Measurements from ENCODE around the gene OR1D5. TPM values are rescaled to one million over a fixed set of nuclear protein-coding genes. Genes with fewer than 3 reads are reported as not detected.
A peak's percentile ranks its signal among the peaks of the same experiment; 100 is the strongest.
"Not testable (repeated sequence)": the region's sequence is repeated elsewhere in the genome, so short reads cannot be mapped to it uniquely, and the experiment has no call there.

The OR1D5 gene, protein sequence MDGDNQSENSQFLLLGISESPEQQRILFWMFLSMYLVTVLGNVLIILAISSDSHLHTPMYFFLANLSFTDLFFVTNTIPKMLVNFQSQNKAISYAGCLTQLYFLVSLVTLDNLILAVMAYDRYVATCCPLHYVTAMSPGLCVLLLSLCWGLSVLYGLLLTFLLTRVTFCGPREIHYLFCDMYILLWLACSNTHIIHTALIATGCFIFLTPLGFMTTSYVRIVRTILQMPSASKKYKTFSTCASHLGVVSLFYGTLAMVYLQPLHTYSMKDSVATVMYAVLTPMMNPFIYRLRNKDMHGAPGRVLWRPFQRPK
- not detected for total RNA-seq
- polyA plus RNA-seq, result not detected
- 0 reads per million in 6 experiments for total RNA-seq

DNA sequence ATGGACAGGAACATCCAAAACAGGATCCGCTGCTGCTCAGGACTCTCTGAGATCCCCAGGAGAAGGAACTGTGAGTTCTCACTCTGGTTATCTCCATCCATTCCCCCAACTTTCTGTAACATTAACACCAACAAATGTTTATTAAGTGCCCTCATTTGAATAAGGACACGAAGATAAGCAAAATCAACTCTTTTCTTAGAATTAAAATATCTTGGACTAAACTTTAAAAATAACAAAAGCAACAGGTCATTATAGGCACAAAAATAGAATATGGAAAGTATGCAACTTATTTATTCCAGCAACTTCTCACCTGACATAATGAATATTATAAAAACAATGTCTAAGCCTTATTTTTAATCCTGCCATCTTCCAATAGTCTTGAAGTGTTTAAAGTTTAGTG is at the start of gene OR1D5:
OR1D5 (minus strand) TSS at position 101 of the 400 bp plus-strand sequence; CDS start at position 101, 0 bp downstream.
- not testable (repeated sequence) for H3K27ac Mint-ChIP-seq, ATAC-seq, H3K4me1 Mint-ChIP-seq

DNA sequence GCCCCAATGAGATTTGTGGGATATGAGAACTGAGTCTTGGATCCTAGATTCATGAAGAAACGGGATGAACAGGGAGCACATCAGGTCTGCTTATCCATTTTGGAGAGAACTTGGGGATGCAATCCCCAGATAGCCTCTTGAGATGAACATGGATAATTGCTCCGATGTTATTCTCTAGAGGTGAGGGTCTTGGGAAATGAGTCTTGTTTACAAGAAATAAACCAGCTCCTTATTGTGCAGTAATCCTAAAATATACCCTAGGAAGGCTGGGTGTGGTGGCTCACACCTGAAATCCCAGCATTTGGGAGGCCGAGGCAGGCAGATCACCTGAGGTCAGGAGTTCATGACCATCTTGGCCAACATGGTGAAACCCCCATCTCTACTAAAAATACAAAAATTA is 40.9 kb upstream of the OR1D5 start, which contains the start of gene OR1D2:
OR1D2 (minus strand) TSS at position 101 of the 400 bp plus-strand sequence. CDS start 11,426 bp downstream, outside the sequence.
- H3K27ac Mint-ChIP-seq, result peak within 1 kb of the TSS in 1 of 10 donors; percentile 68
- H3K27me3 Mint-ChIP-seq, result peaks cover 10 to 29% (median 26%) of the 10 kb centered on the region in 5 donors
- H3K4me1 Mint-ChIP-seq, result no peaks in the 10 kb centered on the region
- H3K36me3 Mint-ChIP-seq, result peaks cover 0 to 19% (median 18%) of the 10 kb centered on the region in 3 donors
- H3K4me3 Mint-ChIP-seq, result no peak within 1 kb of the TSS
- DNase-seq (no peak), ATAC-seq (no peak)
- POLR2A ChIA-PET, result no interaction called here
- H3K9me3 Mint-ChIP-seq, result peaks cover 19 to 60% (median 33%) of the 10 kb centered on the region in 9 donors

More for the DNA sequence above, at the start of gene OR1D5:
- H3K27me3 Mint-ChIP-seq, H3K4me3 Mint-ChIP-seq, POLR2A ChIA-PET, H3K9me3 Mint-ChIP-seq, H3K36me3 Mint-ChIP-seq, DNase-seq: not testable (repeated sequence)

DNA sequence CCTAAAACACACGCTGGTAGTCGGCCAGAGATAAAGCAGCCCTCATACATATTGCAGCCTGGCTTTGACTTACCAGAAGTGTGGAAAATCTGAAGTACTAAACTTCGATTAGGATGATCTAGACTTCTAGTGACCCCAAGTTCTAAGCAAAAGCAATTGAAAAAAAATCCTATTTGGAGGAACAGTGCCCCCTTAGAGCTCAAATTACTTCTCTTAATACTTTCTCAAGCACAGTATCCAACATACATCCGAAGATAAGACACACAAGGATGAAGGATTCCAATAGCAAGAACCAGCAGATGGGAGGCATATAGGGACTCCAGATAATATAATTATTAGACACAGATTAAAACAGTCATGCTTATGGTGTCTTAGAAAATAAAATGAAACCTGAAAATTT is 10.4 kb upstream of the OR1D5 start:
- ATAC-seq, DNase-seq, H3K4me3 Mint-ChIP-seq, POLR2A ChIA-PET, H3K4me1 Mint-ChIP-seq, H3K27ac Mint-ChIP-seq: not testable (repeated sequence)
- Mint-ChIP-seq H3K27me3 (peaks cover 0 to 19% (median 3%) of the 10 kb centered on the region in 5 donors), H3K9me3 (peaks cover 0 to 17% (median 5%) of the 10 kb centered on the region in 9 donors), H3K36me3 (peaks cover 0 to 14% (median 0%) of the 10 kb centered on the region in 3 donors)

DNA sequence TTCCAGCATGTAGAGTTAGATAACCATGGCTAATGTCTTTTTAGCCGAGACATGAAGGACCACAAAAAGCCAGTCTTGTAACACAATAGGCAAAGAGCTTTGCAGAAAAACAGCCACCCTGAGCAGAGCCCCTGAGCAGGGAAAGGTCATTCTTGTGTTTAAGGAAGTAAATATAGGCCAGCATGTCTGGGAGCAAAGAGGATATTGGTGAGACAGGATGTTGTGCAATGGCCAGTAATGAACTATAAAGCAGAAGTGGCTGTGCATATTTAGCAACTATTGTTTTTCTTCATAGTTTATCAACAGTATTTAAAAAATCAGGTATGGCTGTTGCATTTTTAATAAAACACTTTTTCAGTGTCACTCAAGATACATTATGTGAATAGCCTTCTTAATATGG is 1.8 kb upstream of the OR1D5 start:
- H3K27me3 Mint-ChIP-seq, H3K4me1 Mint-ChIP-seq, H3K27ac Mint-ChIP-seq, H3K36me3 Mint-ChIP-seq, H3K9me3 Mint-ChIP-seq, H3K4me3 Mint-ChIP-seq, POLR2A ChIA-PET, DNase-seq, ATAC-seq: not testable (repeated sequence)

DNA sequence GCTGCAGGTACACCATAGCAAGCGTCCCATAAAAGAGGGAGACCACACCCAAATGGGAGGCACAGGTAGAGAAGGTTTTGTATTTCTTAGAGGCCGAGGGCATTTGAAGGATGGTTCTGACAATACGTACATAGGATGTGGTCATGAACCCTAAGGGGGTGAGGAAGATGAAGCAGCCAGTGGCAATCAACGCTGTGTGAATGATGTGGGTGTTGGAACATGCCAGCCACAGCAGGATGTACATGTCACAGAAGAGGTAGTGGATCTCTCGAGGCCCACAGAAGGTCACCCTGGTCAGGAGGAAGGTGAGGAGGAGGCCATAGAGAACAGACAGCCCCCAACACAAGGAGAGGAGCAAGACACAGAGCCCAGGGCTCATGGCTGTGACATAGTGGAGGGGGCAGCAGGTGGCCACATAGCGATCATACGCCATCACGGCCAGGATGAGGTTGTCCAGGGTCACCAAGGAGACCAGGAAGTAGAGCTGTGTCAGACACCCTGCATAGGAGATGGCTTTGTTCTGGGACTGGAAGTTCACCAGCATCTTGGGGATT is 506 bp downstream of the OR1D5 start:
- POLR2A ChIA-PET, H3K27me3 Mint-ChIP-seq, ATAC-seq, H3K4me3 Mint-ChIP-seq, H3K36me3 Mint-ChIP-seq, H3K4me1 Mint-ChIP-seq, DNase-seq, H3K27ac Mint-ChIP-seq, H3K9me3 Mint-ChIP-seq: not testable (repeated sequence)

DNA sequence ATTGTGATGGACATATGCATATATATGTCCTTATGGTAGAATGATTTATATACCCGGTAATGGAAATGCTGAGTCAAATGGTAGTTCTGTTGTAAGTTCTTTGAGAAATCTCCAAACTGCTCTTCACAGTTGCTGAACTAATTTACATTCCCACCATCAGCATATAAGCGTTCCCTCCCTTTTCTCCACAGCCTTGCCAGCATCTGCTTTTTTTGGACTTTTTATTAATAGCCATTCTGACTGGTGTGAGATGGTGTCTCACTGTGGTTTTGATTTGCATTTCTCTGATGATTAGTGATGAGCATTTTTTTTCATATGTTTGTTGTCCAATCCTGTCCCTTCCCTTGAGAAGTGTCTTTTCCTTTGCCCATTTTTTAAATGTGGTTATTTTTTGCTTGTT is 8.5 kb downstream of the OR1D5 start:
- POLR2A ChIA-PET, result not testable (repeated sequence)

DNA sequence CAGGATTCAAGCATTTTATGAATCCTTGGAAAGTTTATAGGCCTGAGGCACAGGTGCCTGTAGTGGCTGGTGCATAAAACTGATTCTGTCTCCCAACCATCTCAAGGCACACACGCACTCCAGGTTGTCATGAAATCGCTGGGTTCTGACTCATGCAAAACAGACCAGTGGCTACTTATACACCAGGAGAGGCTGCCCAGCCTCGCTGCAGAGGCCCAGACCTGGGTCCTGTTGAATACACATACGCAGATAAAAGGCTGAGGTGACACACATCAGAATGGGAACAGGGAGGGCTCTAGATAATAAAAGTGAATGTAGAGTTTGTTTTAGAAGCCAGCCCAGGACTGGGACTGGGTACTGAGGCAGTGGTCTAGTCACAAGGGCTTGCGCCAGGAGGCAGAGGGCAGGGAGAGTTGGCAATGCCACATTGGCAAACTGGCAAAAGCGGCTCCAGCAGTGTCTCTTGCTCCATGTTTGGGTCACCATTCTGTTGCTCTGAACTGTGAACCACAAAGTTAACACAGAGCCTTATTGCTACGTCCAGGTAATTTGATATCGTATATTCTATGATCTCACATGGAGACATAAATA is 13.6 kb downstream of the OR1D5 start:
- H3K4me1 Mint-ChIP-seq, result peaks cover 5 to 12% (median 8%) of the 10 kb centered on the region in 4 donors
- H3K27ac Mint-ChIP-seq, result no peak overlapping the region

More for the DNA sequence above, 8.5 kb downstream of the OR1D5 start:
- H3K36me3 Mint-ChIP-seq, H3K4me3 Mint-ChIP-seq, H3K27ac Mint-ChIP-seq, DNase-seq, ATAC-seq, H3K27me3 Mint-ChIP-seq, H3K9me3 Mint-ChIP-seq, H3K4me1 Mint-ChIP-seq: not testable (repeated sequence)

DNA sequence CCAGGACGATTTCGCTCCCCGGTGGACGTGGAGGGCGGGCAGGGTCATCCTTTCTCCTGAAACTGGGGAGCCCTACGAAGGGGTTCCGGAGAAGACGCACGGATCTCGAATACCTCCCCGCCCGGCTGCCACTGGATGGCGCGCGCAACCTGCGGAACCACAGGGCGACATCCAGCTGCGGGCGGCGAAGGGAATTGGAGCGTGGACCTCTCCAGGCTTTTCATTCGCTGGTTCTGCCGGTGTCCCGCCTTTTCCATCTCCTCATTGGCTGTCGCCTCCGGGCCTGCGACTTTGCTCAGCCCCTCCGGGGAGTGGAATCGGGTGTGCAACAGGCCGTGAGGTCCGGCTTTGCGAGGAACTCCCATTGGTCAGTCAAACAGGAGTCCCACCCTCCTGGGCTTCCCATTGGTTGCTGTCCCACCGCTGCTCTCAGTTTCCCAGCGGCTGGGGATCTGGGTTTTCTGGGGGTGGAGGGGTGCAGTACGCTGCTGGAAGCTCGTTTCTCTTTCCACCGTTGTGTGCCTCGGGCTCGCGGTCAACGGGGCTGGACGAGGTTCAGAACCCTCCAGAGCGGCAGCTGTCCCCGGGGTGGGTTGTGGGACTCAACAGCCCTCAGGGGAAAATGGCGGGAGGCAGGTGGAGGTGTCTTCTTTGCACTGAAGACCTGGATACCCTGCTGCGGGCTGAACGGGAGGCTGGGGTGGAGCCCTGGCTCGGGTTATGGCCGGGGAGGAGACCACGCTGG is 14.5 kb downstream of the OR1D5 start:
- DNase-seq (peak; percentile 74 to 90 (median 85)), ATAC-seq (peak; percentile 96 to 98)
- Mint-ChIP-seq H3K4me1 (peaks cover 5 to 12% (median 8%) of the 10 kb centered on the region in 4 donors), H3K27me3 (peaks cover 0 to 2% (median 0%) of the 10 kb centered on the region in 5 donors), H3K9me3 (peaks cover 0 to 17% (median 9%) of the 10 kb centered on the region in 9 donors), H3K27ac (peak overlapping the region; percentile 35 to 90 (median 80)), H3K4me3 (peak overlapping the region; percentile 86 to 93 (median 90)), H3K36me3 (peaks cover 0 to 6% (median 2%) of the 10 kb centered on the region in 3 donors)
- POLR2A ChIA-PET, result no interaction called here

More for the DNA sequence above, 13.6 kb downstream of the OR1D5 start:
- Mint-ChIP-seq H3K36me3 (no peaks in the 10 kb centered on the region), H3K9me3 (peaks cover 0 to 9% (median 0%) of the 10 kb centered on the region in 9 donors), H3K4me3 (peak overlapping the region in 9 of 10 donors; percentile 86 to 93 (median 90)), H3K27me3 (peaks cover 0 to 2% (median 0%) of the 10 kb centered on the region in 5 donors)
- ATAC-seq (no peak), DNase-seq (no peak)
- POLR2A ChIA-PET, result no interaction called here

DNA sequence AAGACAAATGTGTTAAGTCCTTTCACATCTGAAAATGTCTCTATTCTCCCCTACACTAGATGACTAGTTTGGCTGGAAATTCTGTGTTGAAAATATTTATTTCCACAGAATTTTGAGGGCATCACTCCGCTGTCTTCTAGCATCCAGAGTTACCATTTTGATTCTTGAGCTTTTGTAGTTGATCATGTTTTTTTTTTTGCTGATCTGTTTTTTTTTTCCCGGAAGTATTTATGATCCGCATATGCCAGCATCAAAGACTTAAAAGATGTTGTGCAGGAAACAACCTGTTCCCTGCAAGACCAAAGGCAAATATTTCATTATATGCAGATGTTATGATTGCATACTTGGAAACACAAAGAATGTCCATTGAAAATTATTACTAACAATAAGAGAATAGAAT is 16.7 kb downstream of the OR1D5 start:
- DNase-seq (no peak), ATAC-seq (no peak)
- POLR2A ChIA-PET, result interaction anchor here (0.7 kb wide), 1 partner anchor 1098 kb away, joined by 4 read pairs; no protein-coding TSS in a partner anchor
- Mint-ChIP-seq H3K27me3 (peaks cover 0 to 10% (median 6%) of the 10 kb centered on the region in 5 donors), H3K4me1 (peaks cover 5 to 12% (median 8%) of the 10 kb centered on the region in 4 donors), H3K9me3 (peaks cover 0 to 34% (median 13%) of the 10 kb centered on the region in 9 donors), H3K36me3 (peaks cover 0 to 6% (median 4%) of the 10 kb centered on the region in 3 donors), H3K4me3 (no peak overlapping the region), H3K27ac (no peak overlapping the region)

DNA sequence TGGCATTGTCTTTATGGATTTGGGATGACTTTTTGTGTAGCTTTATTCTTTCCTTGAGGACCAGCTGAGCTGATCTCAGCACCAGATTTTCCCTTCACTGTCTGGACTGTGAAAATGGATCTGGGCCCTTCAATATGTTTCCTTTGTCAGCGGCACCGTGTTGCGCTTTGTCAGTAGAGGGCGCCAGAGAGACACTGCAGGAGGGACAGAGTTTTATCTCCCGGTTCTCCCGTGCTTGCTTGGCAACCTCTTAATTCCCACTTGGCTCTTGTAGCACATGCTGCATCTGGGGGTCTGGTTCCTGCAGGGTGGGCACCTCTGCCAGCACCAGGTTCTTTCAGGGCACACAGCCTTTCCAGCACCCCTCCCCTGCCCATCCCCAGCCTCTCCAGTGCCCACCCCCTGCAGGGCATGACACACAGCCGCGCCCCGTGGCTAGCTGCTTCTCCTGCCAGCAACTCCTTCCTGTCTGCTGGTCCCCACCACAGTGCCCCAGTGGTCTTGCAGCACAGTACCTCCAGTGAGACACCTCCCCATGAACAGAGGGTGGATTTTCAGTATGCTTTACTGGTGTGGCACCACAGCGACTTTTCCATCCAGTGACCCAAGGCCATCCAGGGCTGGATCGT is 19.6 kb downstream of the OR1D5 start:
- Mint-ChIP-seq H3K4me1 (peaks cover under 1 to 14% (median 4%) of the 10 kb centered on the region in 4 donors), H3K27me3 (peaks cover 7 to 35% (median 19%) of the 10 kb centered on the region in 5 donors), H3K27ac (no peak overlapping the region), H3K36me3 (peaks cover 0 to 6% (median 4%) of the 10 kb centered on the region in 3 donors), H3K9me3 (peaks cover 0 to 34% (median 13%) of the 10 kb centered on the region in 9 donors), H3K4me3 (no peak overlapping the region)
- ATAC-seq, result no peak
- POLR2A ChIA-PET, result no interaction called here
- DNase-seq, result no peak

DNA sequence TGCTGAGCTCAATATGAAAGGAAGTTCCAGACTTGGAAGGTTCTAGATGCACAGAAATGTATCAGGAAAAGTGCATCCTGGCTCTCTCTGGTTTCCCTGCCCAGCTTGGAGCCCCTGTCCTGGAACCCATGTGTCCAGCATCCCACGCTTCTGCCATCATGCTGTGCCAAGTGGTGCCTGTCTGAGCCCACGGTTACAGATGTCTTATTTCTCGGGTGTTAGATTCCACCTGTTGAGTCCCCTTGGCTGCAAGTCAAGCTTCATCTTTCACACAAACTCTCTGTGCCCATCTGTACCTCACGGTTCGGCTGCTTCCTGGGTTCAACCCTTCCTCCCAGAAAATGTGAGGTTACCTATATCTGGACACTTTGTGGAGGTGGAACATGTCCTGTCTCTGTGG is 22.5 kb downstream of the OR1D5 start:
- Mint-ChIP-seq H3K27me3 (peaks cover 5 to 37% (median 22%) of the 10 kb centered on the region in 5 donors), H3K36me3 (peaks cover 0 to 6% (median 4%) of the 10 kb centered on the region in 3 donors), H3K4me1 (peaks cover 0 to 12% (median 2%) of the 10 kb centered on the region in 4 donors), H3K4me3 (no peak overlapping the region), H3K27ac (peak overlapping the region in 1 of 10 donors; percentile 14), H3K9me3 (peaks cover 0 to 34% (median 12%) of the 10 kb centered on the region in 9 donors)
- POLR2A ChIA-PET, result no interaction called here
- ATAC-seq (no peak), DNase-seq (no peak)

DNA sequence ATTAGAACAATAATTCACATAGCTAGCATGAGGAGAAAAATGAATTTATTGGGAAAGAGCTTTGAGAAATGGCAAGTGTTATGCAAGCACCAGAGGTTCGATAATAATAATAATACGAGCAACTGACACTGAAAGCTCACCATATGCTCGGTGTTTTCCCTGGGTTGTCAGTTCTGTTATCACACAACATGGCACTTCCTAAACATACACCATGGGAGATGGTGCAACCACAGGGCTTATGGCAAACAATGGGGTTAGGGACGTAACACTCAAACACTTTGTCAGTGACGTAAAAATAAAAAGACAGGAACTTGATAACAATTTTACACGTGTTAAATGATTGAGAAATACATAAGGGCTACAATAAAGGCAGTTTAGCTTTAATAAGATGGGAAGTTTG is 23.7 kb downstream of the OR1D5 start:
- POLR2A ChIA-PET, result interaction anchor here (0.7 kb wide), 1 partner anchor 8 kb away, joined by 3 read pairs; no protein-coding TSS in a partner anchor
- H3K27ac Mint-ChIP-seq, result peak overlapping the region in 1 of 10 donors; percentile 9
- H3K9me3 Mint-ChIP-seq, result peaks cover 0 to 26% (median 12%) of the 10 kb centered on the region in 9 donors
- H3K27me3 Mint-ChIP-seq, result peaks cover 5 to 37% (median 27%) of the 10 kb centered on the region in 5 donors
- peaks cover under 1 to 6% (median 4%) of the 10 kb centered on the region in 3 donors for H3K36me3 Mint-ChIP-seq
- no peak for DNase-seq
- peaks cover 0 to 12% (median 3%) of the 10 kb centered on the region in 4 donors for H3K4me1 Mint-ChIP-seq
- ATAC-seq, result no peak
- H3K4me3 Mint-ChIP-seq, result no peak overlapping the region

Data from naive thymus-derived CD8-positive, alpha-beta T cell (primary cell).